ENCODE data around the gene ESYT2. TPM values are rescaled to one million over a fixed set of nuclear protein-coding genes. Genes with fewer than 3 reads are reported as not detected.
"Not testable (repeated sequence)": the region's sequence is repeated elsewhere in the genome, so short reads cannot be mapped to it uniquely, and the experiment has no call there.

Gene ESYT2
- total RNA-seq, 1 donor from 2014 or later, result 79.1 TPM

DNA sequence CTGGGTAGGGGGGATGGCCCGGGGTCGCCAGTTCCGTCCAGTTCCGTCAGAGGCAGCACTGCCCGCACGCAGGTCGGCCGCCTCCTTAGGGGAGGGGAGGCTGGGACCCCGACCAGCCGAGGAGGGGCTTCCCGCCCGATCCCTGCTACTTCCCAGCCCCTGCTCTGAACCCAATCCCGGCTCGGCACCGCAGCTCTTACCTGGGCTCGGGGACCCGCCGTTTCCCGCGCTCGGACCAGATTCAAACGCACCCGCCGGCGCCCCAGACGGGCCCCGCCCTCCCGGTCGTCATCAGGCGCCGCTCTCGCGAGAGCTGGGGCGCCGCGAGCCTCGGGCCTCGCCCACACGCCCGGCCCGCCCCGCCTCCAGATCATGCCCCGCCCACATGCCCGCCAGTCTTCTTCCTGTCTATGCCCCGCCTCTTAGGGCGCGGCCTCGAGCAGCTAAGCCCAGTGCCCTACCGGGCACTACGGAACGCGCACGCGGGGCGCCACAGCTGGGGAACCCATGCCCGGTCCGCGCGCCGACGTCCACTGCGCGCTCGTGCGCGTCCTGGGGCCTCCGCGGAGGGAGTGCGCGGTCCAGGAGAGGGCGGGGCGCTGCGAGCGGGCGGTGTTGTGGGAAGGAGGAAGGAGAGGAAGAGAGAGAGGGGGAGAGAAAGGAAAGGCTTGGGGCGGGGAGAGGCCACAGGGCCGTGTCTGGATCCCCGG is 124.6 kb downstream of the ESYT2 start, which contains the start of gene NCAPG2:
TSS of gene NCAPG2 (minus strand) at position 281 of the 710 bp plus-strand sequence. CDS start 2,905 bp downstream, outside the sequence.
- FAIRE-seq, result no peak

DNA sequence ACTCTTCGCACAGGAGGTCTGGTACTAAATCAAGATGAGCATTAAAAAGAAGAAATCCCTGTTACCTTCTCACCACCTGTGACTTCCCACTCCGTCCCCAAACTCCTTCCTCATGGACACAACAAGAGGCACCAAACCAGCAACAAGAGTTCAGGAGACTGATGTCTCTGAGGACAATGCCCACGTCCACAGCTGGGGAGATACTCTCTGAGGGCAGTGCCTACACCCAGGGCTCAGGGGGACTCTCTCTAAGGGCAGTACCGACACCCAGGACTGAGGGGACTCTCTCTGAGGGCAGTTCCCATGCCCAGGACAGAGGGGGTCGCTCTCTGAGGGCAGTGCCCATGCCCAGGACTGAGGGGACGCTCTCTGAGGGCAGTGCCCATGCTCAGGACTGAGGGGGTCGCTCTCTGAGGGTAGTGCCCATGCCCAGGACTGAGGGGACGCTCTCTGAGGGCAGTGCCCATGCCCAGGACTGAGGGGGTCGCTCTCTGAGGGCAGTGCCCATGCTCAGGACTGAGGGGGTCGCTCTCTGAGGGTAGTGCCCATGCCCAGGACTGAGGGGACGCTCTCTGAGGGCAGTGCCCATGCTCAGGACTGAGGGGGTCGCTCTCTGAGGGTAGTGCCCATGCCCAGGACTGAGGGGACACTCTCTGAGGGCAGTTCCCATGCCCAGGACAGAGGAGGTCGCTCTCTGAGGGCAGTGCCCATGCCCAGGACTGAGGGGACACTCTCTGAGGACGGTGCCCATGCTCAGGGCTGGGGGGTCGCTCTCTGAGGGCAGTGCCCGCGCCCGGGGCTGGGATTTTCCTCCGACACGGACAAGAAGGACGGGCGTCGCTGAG is 125.4 kb downstream of the ESYT2 start:
- FAIRE-seq, result not testable (repeated sequence)

More for the DNA sequence above, 124.6 kb downstream of the ESYT2 start, which contains the start of gene NCAPG2:
- peak; percentile 99 to 100 for DNase-seq (ENCODE audit: low spot score in 2 of 2)

DNA sequence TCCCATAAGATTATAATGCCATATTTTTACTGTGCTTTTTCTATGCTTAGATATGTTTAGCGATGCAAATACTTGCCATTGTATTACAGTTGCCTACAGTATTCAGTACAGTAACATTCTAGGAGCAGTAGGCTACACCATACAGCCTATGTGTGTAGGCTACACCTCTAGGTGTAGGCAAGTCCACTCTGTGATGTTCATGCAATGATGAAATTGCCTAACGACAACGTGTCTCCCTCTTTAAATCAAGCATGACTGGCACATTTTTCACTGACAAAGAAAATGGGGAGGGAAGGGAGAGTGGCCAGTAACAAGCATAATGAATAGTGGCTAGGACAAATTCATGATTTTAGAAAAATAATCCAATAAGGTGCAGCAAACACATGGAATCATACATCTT is 126.4 kb downstream of the ESYT2 start:
- no peak for DNase-seq (ENCODE audit: low spot score in 2 of 2)
- FAIRE-seq, result no peak

More for the DNA sequence above, 125.4 kb downstream of the ESYT2 start:
- not testable (repeated sequence) for DNase-seq (ENCODE audit: low spot score in 2 of 2)

DNA sequence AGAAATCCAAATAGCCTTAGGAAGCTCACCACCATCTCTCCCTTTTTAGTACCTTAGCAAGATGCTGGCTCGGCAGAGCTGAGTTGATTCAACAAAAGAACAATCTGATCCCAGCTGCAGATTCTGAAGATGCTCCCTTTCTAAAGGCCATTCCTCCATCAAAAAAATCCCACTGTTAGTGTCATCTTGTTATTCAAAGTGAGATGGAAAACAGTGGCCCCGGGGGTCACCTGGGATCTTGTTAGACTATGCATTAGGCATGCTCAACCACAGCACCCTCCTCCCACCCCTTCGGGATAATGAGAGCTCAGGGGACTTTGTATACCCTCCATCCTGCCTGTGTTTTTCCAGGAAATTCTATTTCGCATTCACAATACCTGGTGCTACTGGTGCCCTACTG is 127.1 kb downstream of the ESYT2 start:
- no peak for DNase-seq (ENCODE audit: low spot score in 2 of 2)
- no peak for FAIRE-seq

DNA sequence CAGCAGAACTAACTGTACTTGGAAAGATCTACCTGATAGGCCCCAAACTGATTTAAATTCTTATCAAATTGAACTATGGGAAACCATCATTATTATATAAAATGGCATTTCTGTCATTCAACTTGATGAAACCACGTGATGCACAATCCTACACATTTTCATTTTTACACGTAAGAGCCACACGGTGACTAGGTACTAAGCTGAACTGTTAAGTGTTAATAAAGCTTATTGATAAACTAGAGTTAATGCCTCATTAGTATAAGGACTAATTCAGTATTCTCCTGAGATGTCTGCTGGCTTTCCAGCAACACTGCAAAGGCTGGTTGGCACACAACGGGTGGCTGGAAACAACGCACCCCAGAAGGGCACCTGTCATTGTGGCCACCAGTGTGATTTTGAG is 129.3 kb downstream of the ESYT2 start:
- FAIRE-seq, result no peak

DNA sequence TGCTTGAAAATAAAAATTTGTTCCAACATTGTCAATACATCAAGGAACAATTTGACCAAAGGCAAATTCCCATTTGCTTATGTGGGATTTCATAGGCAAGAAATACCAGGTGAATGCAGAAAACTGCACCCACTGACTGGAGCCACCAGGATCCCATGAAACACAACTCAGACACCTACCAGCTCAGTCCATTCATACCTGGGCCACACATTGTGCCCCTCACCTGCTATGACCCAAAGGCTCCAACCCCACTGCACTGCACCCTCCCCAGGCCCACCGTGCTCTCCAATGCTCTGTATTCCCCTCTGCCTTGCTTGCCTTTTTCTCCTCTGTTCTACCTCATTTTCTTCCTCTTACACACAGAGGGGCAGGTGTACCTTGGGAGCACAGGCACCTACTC is 130.0 kb downstream of the ESYT2 start:
- no peak for FAIRE-seq
- no peak for DNase-seq (ENCODE audit: low spot score in 2 of 2)

More for the DNA sequence above, 129.3 kb downstream of the ESYT2 start:
- DNase-seq (ENCODE audit: low spot score in 2 of 2), result no peak

DNA sequence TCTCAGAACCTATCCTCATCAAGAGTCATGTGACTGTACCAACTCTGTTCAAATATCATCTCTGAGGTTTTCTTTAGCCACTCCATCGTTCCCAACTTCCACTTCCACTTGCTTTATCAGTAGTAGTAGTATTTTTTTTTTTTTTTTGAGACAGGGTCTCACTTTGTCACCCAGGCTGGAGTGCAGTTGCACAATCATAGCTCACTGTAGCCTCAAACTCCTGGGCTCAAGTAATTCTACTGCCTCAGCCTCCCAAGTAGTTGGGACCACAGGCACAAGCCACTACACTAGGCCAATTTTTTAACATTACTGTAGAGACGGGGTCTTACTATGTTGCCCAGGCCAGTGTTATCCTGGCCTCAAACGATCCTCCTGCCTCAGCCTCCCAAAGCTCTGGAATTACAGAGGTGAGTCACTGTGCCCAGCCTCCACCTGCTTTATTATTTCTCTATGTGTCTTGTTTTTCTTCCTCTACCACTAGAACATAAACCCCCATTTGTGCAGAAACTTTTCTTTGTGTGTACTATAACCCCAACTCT is 130.6 kb downstream of the ESYT2 start:
- no peak for DNase-seq (ENCODE audit: low spot score in 2 of 2)
- FAIRE-seq, result no peak

DNA sequence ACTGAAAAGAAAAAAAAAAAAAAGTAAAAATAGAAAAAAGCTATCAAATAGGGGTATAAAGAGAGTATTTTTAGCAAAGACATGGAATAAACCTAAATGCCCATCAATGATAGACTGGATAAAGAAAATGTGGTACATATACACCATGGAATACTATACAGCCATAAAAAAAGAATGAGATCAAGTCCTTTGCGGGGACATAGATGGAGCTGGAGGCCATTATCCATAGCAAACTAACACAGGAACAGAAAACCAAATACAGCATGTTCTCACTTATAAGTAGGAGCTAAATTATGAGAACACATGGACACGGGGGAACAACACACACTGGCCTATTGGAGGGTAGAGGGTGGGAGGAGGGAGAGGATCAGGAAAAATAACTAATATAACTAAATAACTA is 131.7 kb downstream of the ESYT2 start:
- not testable (repeated sequence) for DNase-seq (ENCODE audit: low spot score in 2 of 2); FAIRE-seq

DNA sequence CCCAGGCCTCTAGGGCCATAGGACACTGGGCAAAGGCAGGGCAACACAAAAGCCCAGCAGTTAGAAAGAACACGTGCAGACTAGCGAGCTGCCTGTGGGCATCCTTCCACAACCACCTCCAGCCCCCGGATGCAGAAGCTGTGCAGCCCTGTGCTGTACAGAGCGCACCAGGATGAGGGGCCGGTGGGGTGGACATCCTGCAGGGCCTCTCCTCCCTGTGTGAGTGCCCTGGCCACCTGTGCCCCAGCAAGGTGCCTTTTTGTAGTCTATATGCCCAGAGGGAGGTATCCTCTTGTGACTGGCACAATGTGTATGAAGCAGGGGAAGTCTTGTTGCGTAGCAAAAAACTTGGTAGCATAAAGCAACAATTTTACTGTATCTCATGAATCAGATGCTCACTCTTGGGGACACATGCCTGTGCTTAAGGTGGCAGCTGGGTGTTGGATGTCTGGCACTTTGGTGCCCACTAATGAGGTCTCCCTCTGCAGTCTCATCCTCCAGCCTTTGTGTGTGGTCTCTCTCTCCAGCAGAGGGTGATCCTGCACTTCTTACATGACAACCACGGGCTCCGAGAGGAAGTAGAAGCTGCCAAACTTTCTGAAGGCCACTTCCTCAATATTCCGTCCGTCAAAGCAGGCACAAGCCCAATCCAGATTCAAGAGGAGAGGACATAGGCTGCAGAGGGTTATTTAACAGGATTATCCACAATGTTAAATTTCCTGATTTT is 133.4 kb downstream of the ESYT2 start:
- peak; percentile 32 to 51 for DNase-seq (ENCODE audit: low spot score in 2 of 2)
- FAIRE-seq, result no peak

DNA sequence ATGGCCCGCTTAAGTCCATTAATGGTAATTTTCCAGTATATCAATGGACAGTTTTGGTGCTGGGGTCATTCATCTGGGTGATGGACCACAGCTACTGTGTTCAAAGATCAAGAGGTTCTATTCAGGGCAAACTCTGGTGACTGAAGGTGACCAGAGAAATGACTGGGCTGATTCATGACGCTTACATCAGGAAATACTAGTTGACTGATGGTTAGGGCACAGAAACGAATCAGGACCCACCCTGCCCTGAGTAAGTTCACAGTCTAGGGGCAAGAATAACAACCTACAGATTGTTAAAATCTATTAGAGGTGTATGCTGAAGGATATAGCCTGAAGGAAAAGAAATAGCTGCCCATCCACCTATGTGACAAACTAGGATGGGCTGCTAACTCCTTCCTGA is 134.3 kb downstream of the ESYT2 start:
- FAIRE-seq, result no peak
- no peak for DNase-seq (ENCODE audit: low spot score in 2 of 2)

DNA sequence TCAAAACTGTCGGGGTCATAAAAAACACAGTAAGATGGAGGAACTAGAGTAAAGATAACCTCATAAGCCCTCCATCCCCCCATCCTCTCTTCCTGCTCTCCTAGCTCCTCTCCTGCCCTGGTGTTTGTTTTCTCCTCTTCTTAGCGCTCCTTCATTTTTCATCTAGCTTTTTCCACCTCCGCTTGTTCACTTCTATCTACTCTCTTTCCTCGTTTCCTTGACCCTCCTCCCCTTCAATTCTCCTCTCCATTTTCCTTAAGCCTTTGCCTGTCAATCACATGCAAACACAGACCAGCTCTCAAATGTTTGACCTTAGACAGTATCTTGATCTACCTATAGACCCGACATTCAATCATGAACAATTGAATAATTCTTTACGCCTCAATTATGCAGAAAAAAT is 134.7 kb downstream of the ESYT2 start:
- no peak for FAIRE-seq
- no peak for DNase-seq (ENCODE audit: low spot score in 2 of 2)

DNA sequence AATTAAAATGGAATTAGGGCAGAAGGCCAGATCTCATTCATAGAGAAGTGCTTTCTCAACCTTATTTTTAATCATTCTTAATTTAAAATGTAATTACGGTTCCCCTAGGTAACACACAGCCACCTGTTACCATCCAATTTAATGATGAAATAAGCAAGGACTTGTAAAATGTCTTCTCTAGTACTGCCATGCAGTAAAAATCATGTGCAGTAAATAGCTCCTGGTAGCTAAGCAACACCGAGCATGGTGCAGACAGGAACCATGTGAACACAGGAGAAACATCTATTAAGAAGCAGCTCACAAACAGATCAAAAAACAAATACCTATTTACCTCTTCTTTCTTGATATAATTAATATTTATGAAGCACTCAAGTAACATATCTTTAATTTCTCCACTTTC is 139.8 kb downstream of the ESYT2 start:
- DNase-seq (ENCODE audit: low spot score in 2 of 2), result no peak

DNA sequence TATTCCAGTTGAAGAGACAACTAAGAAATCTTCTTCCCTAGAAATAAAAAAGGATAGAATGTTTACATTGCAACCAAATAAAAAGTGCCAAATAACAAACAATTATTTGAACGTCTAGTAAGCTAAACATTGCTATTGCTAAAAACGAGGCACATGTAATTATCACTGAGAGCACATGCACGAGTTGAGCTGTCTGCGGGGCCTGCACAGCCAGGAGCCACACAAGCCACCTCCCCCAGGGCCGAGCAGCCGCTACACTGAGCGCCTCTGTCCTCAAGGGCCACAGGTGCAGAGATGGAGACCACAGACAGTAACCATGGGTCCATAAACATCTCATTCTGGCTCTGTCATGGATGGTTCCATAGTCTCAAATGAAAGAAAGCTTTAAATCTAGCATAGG is 141.9 kb downstream of the ESYT2 start:
- no peak for FAIRE-seq

More for the DNA sequence above, 139.8 kb downstream of the ESYT2 start:
- FAIRE-seq, result no peak

DNA sequence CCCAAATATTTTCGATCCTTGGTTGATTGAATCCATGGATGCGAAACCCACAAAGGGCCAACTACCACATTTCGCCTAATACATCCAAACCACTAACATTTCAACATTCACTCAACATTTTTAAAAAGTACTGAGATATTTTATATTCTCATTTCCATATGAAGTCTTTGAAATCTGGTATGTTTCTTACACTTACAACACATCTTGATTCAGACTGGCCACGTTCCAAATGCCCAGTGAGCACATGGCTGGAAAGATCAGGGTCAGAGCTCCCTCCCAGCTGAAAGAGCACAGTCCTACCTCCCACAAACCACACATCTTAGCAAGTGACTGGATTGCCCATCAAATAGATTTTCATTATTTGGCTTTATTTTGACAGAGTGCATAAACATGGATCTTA is 143.6 kb downstream of the ESYT2 start:
- FAIRE-seq, result no peak

More for the DNA sequence above, 141.9 kb downstream of the ESYT2 start:
- no peak for DNase-seq (ENCODE audit: low spot score in 2 of 2)

DNA sequence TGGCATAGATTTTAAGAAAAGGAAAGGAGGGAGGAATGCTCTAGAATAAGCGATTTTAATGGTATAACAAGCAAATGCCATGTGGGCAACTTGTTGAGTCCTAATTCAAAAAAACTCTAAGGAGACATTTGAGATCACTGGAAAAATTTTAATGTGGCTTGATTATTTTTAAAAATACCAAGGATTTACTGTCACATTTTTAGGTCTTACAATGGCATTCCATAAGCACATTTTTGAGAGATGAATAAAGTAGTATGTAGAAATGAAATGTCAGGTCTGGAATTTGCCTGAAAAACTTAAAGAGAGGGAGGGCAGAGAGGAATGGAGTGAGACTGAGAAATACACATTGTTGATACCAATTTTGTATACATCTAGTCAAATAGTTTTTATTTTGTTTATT is 145.0 kb downstream of the ESYT2 start:
- no peak for FAIRE-seq
- no peak for DNase-seq (ENCODE audit: low spot score in 2 of 2)

More for the DNA sequence above, 143.6 kb downstream of the ESYT2 start:
- no peak for DNase-seq (ENCODE audit: low spot score in 2 of 2)

DNA sequence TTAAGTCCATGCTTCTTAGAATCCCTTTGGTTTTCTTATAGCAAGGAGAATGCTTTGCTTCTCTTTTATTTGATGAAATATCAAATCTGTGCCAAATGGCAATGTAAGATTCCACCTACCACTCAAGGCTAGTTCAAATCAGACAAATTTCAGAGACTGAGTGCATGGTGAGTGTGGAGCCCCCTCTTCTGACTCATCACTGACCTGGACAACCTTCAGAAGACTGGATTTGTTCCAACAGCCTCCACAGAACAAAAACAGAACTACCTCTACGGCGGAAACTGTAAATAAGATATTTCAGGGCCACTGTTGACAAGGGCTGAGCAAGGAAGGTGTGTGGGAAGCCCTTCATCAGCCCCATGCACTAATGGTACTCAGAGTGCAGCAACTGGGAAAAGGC is 145.8 kb downstream of the ESYT2 start:
- DNase-seq (ENCODE audit: low spot score in 2 of 2) (no peak), FAIRE-seq (no peak)

DNA sequence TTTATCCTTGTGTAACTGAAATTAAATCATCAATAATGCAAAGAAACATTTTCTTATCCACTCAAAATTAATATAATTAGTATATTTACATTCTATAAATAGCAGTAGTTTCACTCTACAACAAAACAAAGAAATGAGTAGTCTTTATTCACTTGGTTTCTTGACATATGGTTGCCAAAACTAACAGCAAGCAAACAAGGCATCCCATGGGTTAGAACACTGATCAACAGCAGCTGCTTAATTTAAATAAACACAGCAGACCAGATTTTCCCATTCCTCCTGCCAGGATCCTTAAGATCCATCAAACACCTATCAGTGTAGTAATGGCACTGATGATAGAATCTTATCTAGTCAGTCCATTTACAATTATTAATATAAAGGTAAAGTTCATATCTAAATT is 146.9 kb downstream of the ESYT2 start:
- no peak for FAIRE-seq
- no peak for DNase-seq (ENCODE audit: low spot score in 2 of 2)

Measured in frontal cortex (tissue), 4 donors.